Measurements from ENCODE around the gene NPAS3.

DNA sequence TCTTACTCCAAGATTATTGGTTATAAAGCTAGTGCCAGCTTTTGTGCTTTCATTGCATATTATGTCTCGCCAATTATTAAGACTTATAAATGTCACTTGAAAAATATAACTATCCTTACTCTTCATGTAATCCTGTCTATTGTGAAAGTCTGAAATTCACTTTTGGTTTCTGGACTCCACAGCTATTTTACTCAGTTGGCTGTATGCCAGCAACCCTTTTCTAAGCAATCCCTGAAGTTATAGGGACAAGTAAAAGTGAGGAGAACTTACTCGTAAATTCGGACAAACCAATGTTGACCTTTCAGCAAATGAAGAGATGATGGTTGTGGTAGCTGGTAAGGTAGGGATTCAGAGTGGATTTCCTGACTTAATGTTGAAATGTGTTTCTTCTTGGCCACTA is 196.3 kb downstream of the NPAS3 start:
- TF ChIP-seq POLR2AphosphoS5 (IDR thresholded peaks at IDR 0.05) (no peak), EP300 (IDR thresholded peaks at IDR 0.05) (no peak), POLR2A (IDR thresholded peaks at IDR 0.05) (no peak)
- TF ChIP-seq, protein P1, sequence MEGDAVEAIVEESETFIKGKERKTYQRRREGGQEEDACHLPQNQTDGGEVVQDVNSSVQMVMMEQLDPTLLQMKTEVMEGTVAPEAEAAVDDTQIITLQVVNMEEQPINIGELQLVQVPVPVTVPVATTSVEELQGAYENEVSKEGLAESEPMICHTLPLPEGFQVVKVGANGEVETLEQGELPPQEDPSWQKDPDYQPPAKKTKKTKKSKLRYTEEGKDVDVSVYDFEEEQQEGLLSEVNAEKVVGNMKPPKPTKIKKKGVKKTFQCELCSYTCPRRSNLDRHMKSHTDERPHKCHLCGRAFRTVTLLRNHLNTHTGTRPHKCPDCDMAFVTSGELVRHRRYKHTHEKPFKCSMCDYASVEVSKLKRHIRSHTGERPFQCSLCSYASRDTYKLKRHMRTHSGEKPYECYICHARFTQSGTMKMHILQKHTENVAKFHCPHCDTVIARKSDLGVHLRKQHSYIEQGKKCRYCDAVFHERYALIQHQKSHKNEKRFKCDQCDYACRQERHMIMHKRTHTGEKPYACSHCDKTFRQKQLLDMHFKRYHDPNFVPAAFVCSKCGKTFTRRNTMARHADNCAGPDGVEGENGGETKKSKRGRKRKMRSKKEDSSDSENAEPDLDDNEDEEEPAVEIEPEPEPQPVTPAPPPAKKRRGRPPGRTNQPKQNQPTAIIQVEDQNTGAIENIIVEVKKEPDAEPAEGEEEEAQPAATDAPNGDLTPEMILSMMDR (IDR thresholded peaks at IDR 0.05): no peak
